MM.1S (cell line): ENCODE measurements around the gene TMEM229B.

ENCODE experiments used
- DNase-seq: peaks from one replicate; pipeline ENCODE4 v3.0.0-alpha.2; 2015
- H2AFZ ChIP-seq: fragments of 300-600 bp; sonication (generic); 2 replicates; pipeline ENCODE4 v1.6.0; 2016; ENCODE audit warnings: antibody characterized with exemption, low read length
- H3F3A ChIP-seq: fragments of 300-600 bp; sonication (generic); 2 replicates; pipeline ENCODE4 v1.6.1; 2016; ENCODE audit warnings: mild to moderate bottlenecking, antibody characterized with exemption, low read length, moderate library complexity, mixed read lengths; ENCODE audit not compliant: insufficient read depth
- H3K27ac ChIP-seq: fragments of 300-600 bp; sonication (generic); 2 replicates; pipeline ENCODE4 v1.5.1; 2016; ENCODE audit warnings: mild to moderate bottlenecking, low read length
- H3K27me3 ChIP-seq: fragments of 300-600 bp; sonication (generic); replicated peaks from 2 replicates; pipeline ENCODE4 v1.6.0; 2016; ENCODE audit warnings: low read length; ENCODE audit not compliant: insufficient read depth
- H3K36me3 ChIP-seq: fragments of 300-600 bp; sonication (generic); replicated peaks from 2 replicates; pipeline ENCODE4 v1.6.1; 2016; ENCODE audit warnings: mild to moderate bottlenecking, low read length, mixed read lengths; ENCODE audit not compliant: insufficient read depth
- H3K4me1 ChIP-seq: fragments of 300-600 bp; sonication (generic); 2 replicates; pipeline ENCODE4 v1.6.1; 2016; ENCODE audit warnings: low read length, mixed read lengths
- H3K4me2 ChIP-seq: fragments of 300-600 bp; sonication (generic); 2 replicates; pipeline ENCODE4 v1.6.0; 2016; ENCODE audit warnings: low read depth, low read length
- H3K4me3 ChIP-seq: fragments of 300-600 bp; sonication (generic); 2 replicates; pipeline ENCODE4 v1.5.1; 2016; ENCODE audit warnings: low read length, mixed read lengths
- H3K79me2 ChIP-seq: fragments of 300-600 bp; sonication (generic); 2 replicates; pipeline ENCODE4 v1.6.1; 2016; ENCODE audit warnings: mixed run types, low read length, mixed read lengths
- H3K9ac ChIP-seq: fragments of 300-600 bp; sonication (generic); 2 replicates; pipeline ENCODE4 v1.6.1; 2016; ENCODE audit warnings: low read length, mixed read lengths
- H3K9me2 ChIP-seq: fragments of 300-600 bp; sonication (generic); replicated peaks from 2 replicates; pipeline ENCODE4 v1.6.1; 2016; ENCODE audit warnings: mild to moderate bottlenecking, low read length, mixed read lengths; ENCODE audit not compliant: insufficient read depth
- H3K9me3 ChIP-seq: fragments of 300-600 bp; sonication (generic); replicated peaks from 2 replicates; pipeline ENCODE4 v1.6.1; 2016; ENCODE audit warnings: mild to moderate bottlenecking, low read length, mixed read lengths; ENCODE audit not compliant: insufficient read depth
- H4K20me1 ChIP-seq: fragments of 300-600 bp; sonication (generic); 2 replicates; pipeline ENCODE4 v1.6.1; 2016; ENCODE audit warnings: mild to moderate bottlenecking, low read length, moderate library complexity, mixed read lengths; ENCODE audit not compliant: insufficient read depth
- CTCF ChIP-seq: fragments of 300-600 bp; sonication (generic); IDR thresholded peaks from 2 replicates; pipeline ENCODE4 v1.5.1; 2016; ENCODE audit warnings: antibody characterized with exemption, low read length, mixed read lengths
- EZH2 ChIP-seq: fragments of 300-600 bp; sonication (generic); optimal IDR thresholded peaks from 2 replicates; pipeline ENCODE3; 2017; ENCODE audit warnings: low read depth, mild to moderate bottlenecking, antibody characterized with exemption, low read length, mixed read lengths
- EZH2phosphoT487 ChIP-seq: fragments of 300-600 bp; sonication (generic); IDR thresholded peaks from 2 replicates; pipeline ENCODE4 v1.6.1; 2018; ENCODE audit warnings: antibody characterized with exemption, low read length

Gene TMEM229B

DNA sequence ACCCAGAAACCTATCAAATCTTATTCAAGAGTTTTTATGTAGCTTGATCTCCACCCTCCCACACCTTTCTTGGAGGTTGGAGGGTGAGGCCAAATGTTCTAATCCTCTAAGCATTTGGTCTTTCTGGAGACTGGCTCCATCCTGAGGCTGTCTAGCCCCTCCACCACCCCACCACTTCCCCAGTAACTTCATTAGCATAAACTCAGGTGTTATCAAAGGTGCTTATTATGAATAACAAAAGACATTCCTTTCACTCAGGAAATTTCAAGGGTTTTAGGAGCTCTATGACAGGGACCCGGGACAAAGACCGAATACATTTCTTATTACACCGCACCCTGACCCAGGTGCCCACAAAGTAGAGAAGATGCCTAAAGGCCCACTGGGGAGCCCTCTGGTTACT lies 2.8 kb upstream of the TMEM229B start:
- no peak for DNase-seq
- no peaks in the 10 kb centered on the region for H3K27me3 ChIP-seq
- no peak overlapping the region for H2AFZ ChIP-seq
- no peaks in the 10 kb centered on the region for H3K9me3 ChIP-seq
- TF ChIP-seq EZH2phosphoT487 (no peak), EZH2 (no peak), CTCF (no peak)
- H3K9me2 ChIP-seq, result no peaks in the 10 kb centered on the region
- no peak overlapping the region for H3K27ac ChIP-seq
- no peaks in the 10 kb centered on the region for H4K20me1 ChIP-seq
- H3K4me1 ChIP-seq, result peaks cover 27% of the 10 kb centered on the region
- H3K36me3 ChIP-seq, result no peaks in the 10 kb centered on the region
- H3K79me2 ChIP-seq, result no peaks in the 10 kb centered on the region
- peaks cover 18% of the 10 kb centered on the region; the same call in 1 of the 2 replicates for H3F3A ChIP-seq
- no peak overlapping the region for H3K9ac ChIP-seq
- no peak overlapping the region for H3K4me2 ChIP-seq
- no peak overlapping the region for H3K4me3 ChIP-seq

GRCh38 chr14:67490196-67490595 lies 1.7 kb upstream of the TMEM229B start:
- H3K4me3 ChIP-seq, result no peak overlapping the region
- no peaks in the 10 kb centered on the region for H3K79me2 ChIP-seq
- H3K27ac ChIP-seq, result no peak overlapping the region
- no peaks in the 10 kb centered on the region for H3K9me3 ChIP-seq
- no peak overlapping the region for H3K4me2 ChIP-seq
- no peaks in the 10 kb centered on the region for H4K20me1 ChIP-seq
- H3K36me3 ChIP-seq, result no peaks in the 10 kb centered on the region
- no peak overlapping the region for H3K9ac ChIP-seq
- peaks cover 18% of the 10 kb centered on the region; the same call in 1 of the 2 replicates for H3F3A ChIP-seq
- TF ChIP-seq EZH2 (no peak), EZH2phosphoT487 (no peak), CTCF (no peak)
- peaks cover 27% of the 10 kb centered on the region for H3K4me1 ChIP-seq
- H3K9me2 ChIP-seq, result no peaks in the 10 kb centered on the region
- no peaks in the 10 kb centered on the region for H3K27me3 ChIP-seq
- DNase-seq, result no peak
- no peak overlapping the region for H2AFZ ChIP-seq

DNA sequence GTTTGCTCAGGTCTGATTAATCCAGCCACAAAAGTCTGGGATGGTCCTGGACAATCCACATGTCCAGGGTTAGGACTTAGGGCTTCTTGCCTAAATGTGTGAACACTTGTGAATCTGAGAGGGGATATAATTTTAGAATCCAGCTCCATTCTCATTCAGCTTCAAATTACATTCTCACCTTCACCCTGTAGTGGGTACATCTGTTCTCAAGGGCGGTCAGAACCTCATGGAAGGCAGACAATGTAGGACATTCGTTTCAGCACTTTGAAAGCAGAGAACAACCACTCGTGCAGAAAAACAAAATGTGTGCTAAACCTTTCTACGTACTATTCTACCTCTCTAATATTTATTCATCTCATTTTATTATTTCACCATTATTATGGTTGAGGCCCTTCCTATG lies 1.2 kb downstream of the TMEM229B start:
- TF ChIP-seq EZH2 (no peak), CTCF (no peak), EZH2phosphoT487 (no peak)
- no peak overlapping the region for H3K4me3 ChIP-seq
- H3K36me3 ChIP-seq, result no peaks in the 10 kb centered on the region
- H3K4me2 ChIP-seq, result no peak overlapping the region; the same call in 1 of the 2 replicates
- no peak overlapping the region for H3K27ac ChIP-seq
- H3K79me2 ChIP-seq, result no peaks in the 10 kb centered on the region
- no peak overlapping the region for H2AFZ ChIP-seq
- no peaks in the 10 kb centered on the region for H3K9me2 ChIP-seq
- no peak for DNase-seq
- no peaks in the 10 kb centered on the region for H3K9me3 ChIP-seq
- no peaks in the 10 kb centered on the region for H3K27me3 ChIP-seq
- peaks cover 13% of the 10 kb centered on the region; the same call in 1 of the 2 replicates for H3F3A ChIP-seq
- peaks cover 25% of the 10 kb centered on the region for H3K4me1 ChIP-seq
- H4K20me1 ChIP-seq, result no peaks in the 10 kb centered on the region
- H3K9ac ChIP-seq, result no peak overlapping the region

DNA sequence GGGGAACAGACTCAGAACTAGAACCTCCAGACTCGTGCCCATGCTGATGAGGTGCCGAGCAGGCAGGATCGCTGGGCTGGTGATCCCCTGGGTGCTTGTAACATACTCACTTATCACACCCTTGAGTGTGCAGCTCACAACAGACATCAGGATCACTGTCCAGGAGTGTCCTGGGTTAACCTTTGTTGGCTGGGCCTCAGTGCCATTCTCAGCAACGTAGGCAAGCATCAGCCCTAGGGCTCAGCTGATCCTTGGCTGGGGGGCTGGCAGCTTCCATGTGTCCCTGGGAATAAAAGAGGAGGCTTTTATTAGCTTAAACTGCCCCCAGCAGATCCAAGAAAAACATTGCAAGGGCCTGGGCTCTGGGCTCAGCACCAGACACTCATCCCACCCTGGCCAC lies 1.6 kb downstream of the TMEM229B start:
- Histone ChIP-seq H3K9ac (no peak overlapping the region), H4K20me1 (no peaks in the 10 kb centered on the region), H3K4me3 (no peak overlapping the region), H3F3A (peaks cover 13% of the 10 kb centered on the region; the same call in 1 of the 2 replicates), H3K4me2 (no peak overlapping the region), H3K9me2 (no peaks in the 10 kb centered on the region), H3K27ac (no peak overlapping the region), H3K79me2 (no peaks in the 10 kb centered on the region), H3K36me3 (no peaks in the 10 kb centered on the region), H3K27me3 (no peaks in the 10 kb centered on the region), H3K4me1 (peaks cover 21% of the 10 kb centered on the region), H3K9me3 (no peaks in the 10 kb centered on the region), H2AFZ (no peak overlapping the region)
- no peak for DNase-seq
- TF ChIP-seq CTCF, result no peak
- TF ChIP-seq EZH2, result no peak
- no peak for TF ChIP-seq EZH2phosphoT487
